ENCODE results near the gene TSPAN5. TPM values are rescaled to one million over a fixed set of nuclear protein-coding genes. Genes with fewer than 3 reads are reported as not detected.
A peak's percentile ranks its signal among the peaks of the same experiment; 100 is the strongest.

TSPAN5 gene
- total RNA-seq, 1 donor from 2014 or later: 13.7 TPM

GRCh38 chr4:98491899-98492559 lies 166.4 kb downstream of the TSPAN5 start:
- Histone ChIP-seq H3K27me3 (ENCODE audit: control insufficient read depth, insufficient read depth, low read length) (no peaks in the 10 kb centered on the region), H3K4me3 (ENCODE audit: low read depth, low read length) (no peak overlapping the region), H3K36me3 (ENCODE audit: control insufficient read depth, insufficient read depth, low read length) (peaks cover 2% of the 10 kb centered on the region)
- no peak for TF ChIP-seq CTCF (IDR thresholded peaks at IDR 0.05; ENCODE audit: insufficient read depth, low read length, severe bottlenecking)
- FAIRE-seq (no peak), DNase-seq (ENCODE audit: low read depth) (no peak)

- no peak for TF ChIP-seq CTCF (IDR thresholded peaks at IDR 0.05; ENCODE audit: insufficient read depth, low read length, severe bottlenecking)
- DNase-seq (ENCODE audit: low read depth): no peak
- no peaks in the 10 kb centered on the region for H3K36me3 ChIP-seq (ENCODE audit: control insufficient read depth, insufficient read depth, low read length)
- no peak for FAIRE-seq
- no peaks in the 10 kb centered on the region for H3K27me3 ChIP-seq (ENCODE audit: control insufficient read depth, insufficient read depth, low read length)
- no peak overlapping the region for H3K4me3 ChIP-seq (ENCODE audit: low read depth, low read length)
Measured at GRCh38 chr4:98490251-98490650, 168.2 kb downstream of the TSPAN5 start.

GRCh38 chr4:98485816-98486345 lies 172.5 kb downstream of the TSPAN5 start:
- DNase-seq (ENCODE audit: low read depth) (no peak), FAIRE-seq (no peak)
- no peak overlapping the region for H3K4me3 ChIP-seq (ENCODE audit: low read depth, low read length)
- no peak for TF ChIP-seq CTCF (IDR thresholded peaks at IDR 0.05; ENCODE audit: insufficient read depth, low read length, severe bottlenecking)
- H3K27me3 ChIP-seq (ENCODE audit: control insufficient read depth, insufficient read depth, low read length): no peaks in the 10 kb centered on the region
- H3K36me3 ChIP-seq (ENCODE audit: control insufficient read depth, insufficient read depth, low read length): no peaks in the 10 kb centered on the region

- no peak for TF ChIP-seq CTCF (IDR thresholded peaks at IDR 0.05; ENCODE audit: insufficient read depth, low read length, severe bottlenecking)
- Histone ChIP-seq H3K36me3 (ENCODE audit: control insufficient read depth, insufficient read depth, low read length) (no peaks in the 10 kb centered on the region), H3K4me3 (ENCODE audit: low read depth, low read length) (no peak overlapping the region), H3K27me3 (ENCODE audit: control insufficient read depth, insufficient read depth, low read length) (no peaks in the 10 kb centered on the region)
- FAIRE-seq (no peak), DNase-seq (ENCODE audit: low read depth) (peak; percentile 91)
Measured at GRCh38 chr4:98484031-98484430, 174.4 kb downstream of the TSPAN5 start.

- no peaks in the 10 kb centered on the region for H3K27me3 ChIP-seq (ENCODE audit: control insufficient read depth, insufficient read depth, low read length)
- no peak overlapping the region for H3K4me3 ChIP-seq (ENCODE audit: low read depth, low read length)
- H3K36me3 ChIP-seq (ENCODE audit: control insufficient read depth, insufficient read depth, low read length): no peaks in the 10 kb centered on the region
- FAIRE-seq (no peak), DNase-seq (ENCODE audit: low read depth) (peak; percentile 96)
- TF ChIP-seq CTCF (IDR thresholded peaks at IDR 0.05; ENCODE audit: insufficient read depth, low read length, severe bottlenecking): no peak
Measured at GRCh38 chr4:98482847-98483806, 175.3 kb downstream of the TSPAN5 start.
